Measurements from ENCODE around the gene LRRC41.

- TF ChIP-seq CTCF (IDR thresholded peaks at IDR 0.05) (no peak), POLR2A (IDR thresholded peaks at IDR 0.05) (no peak), POLR2AphosphoS5 (IDR thresholded peaks at IDR 0.05) (no peak)
These were observed 39.4 kb upstream of the LRRC41 start for GRCh38 chr1:46342677-46343350.
